Mesenchymal stem cell (in vitro differentiated cells and primary cell): Measurements from ENCODE around the gene PRKG1.

ENCODE experiments used
- DNase-seq: peaks from one replicate; pipeline ENCODE4 v3.0.0-alpha.2; 2013
- H2AFZ ChIP-seq: one replicate; pipeline ENCODE4 v1.6.1; 2013; ENCODE audit warnings: low read depth, mild to moderate bottlenecking, control low read depth, inconsistent platforms, low read length, moderate library complexity
- H2AK5ac ChIP-seq: 2 replicates; pipeline ENCODE4 v1.6.1; 2013; ENCODE audit warnings: low read length, moderate library complexity, mild to moderate bottlenecking, inconsistent platforms; ENCODE audit not compliant: severe bottlenecking
- H2BK120ac ChIP-seq: one replicate; pipeline ENCODE4 v1.6.1; 2013; ENCODE audit warnings: low read depth, mild to moderate bottlenecking, inconsistent platforms, low read length, moderate library complexity
- H2BK12ac ChIP-seq, 2 experiments: one replicate each; pipeline ENCODE4 v1.6.1; 2013; ENCODE audit warnings: inconsistent platforms in 2 of 2, low read length in 2 of 2, mild to moderate bottlenecking in 2 of 2, moderate library complexity in 2 of 2, control low read depth in 1 of 2
- H2BK15ac ChIP-seq: one replicate; pipeline ENCODE4 v1.6.1; 2013; ENCODE audit warnings: mild to moderate bottlenecking, low read depth, inconsistent platforms; ENCODE audit not compliant: poor library complexity, severe bottlenecking
- H2BK5ac ChIP-seq: 2 replicates; pipeline ENCODE4 v1.6.1; 2013; ENCODE audit warnings: low read depth, mild to moderate bottlenecking, low read length, control low read depth, inconsistent platforms; ENCODE audit not compliant: poor library complexity, severe bottlenecking
- H3K14ac ChIP-seq, 2 experiments: one replicate each; pipeline ENCODE4 v1.6.1; 2013; ENCODE audit warnings: inconsistent platforms in 2 of 2, low read length in 2 of 2, control low read depth in 1 of 2, mild to moderate bottlenecking in 1 of 2, moderate library complexity in 1 of 2
- H3K18ac ChIP-seq, 2 experiments: one replicate each; pipeline ENCODE4 v1.6.1; 2013; ENCODE audit warnings: inconsistent platforms in 2 of 2, low read length in 2 of 2, control low read depth in 1 of 2, low read depth in 1 of 2, mild to moderate bottlenecking in 1 of 2
- H3K23ac ChIP-seq, 2 experiments: one replicate each; pipeline ENCODE4 v1.6.1; 2013; ENCODE audit warnings: inconsistent platforms in 2 of 2, low read length in 2 of 2, mild to moderate bottlenecking in 2 of 2, moderate library complexity in 2 of 2, control low read depth in 1 of 2
- H3K27ac ChIP-seq: 2 replicates; pipeline ENCODE4 v1.5.1; 2013; ENCODE audit warnings: mild to moderate bottlenecking, moderate library complexity, low read length, control low read depth, inconsistent platforms; ENCODE audit not compliant: poor library complexity, severe bottlenecking
- H3K27me3 ChIP-seq, 2 experiments: 2 replicates each; pipeline versions ENCODE4 v1.6.1 to v1.7.0; 2013; ENCODE audit warnings: low read length in 2 of 2, mild to moderate bottlenecking in 2 of 2, moderate library complexity in 2 of 2, control low read depth in 1 of 2, inconsistent platforms in 1 of 2; ENCODE audit not compliant: control insufficient read depth in 1 of 2, insufficient read depth in 1 of 2
- H3K36me3 ChIP-seq, 2 experiments: 2 replicates each; pipeline versions ENCODE4 v1.6.1 to v1.7.0; 2013; ENCODE audit warnings: low read length in 2 of 2, control low read depth in 1 of 2, inconsistent platforms in 1 of 2, low read depth in 1 of 2, mild to moderate bottlenecking in 1 of 2; ENCODE audit not compliant: insufficient read depth in 2 of 2, control insufficient read depth in 1 of 2
- H3K4ac ChIP-seq, 2 experiments: one replicate each; pipeline ENCODE4 v1.6.1; 2013; ENCODE audit warnings: inconsistent platforms in 2 of 2, low read length in 2 of 2, mild to moderate bottlenecking in 2 of 2, moderate library complexity in 2 of 2, control low read depth in 1 of 2, low read depth in 1 of 2
- H3K4me1 ChIP-seq: 2 replicates; pipeline ENCODE4 v1.6.1; 2013; ENCODE audit warnings: low read depth, low read length, control low read depth; ENCODE audit not compliant: control insufficient read depth, insufficient read depth
- H3K4me2 ChIP-seq: 2 replicates; pipeline ENCODE4 v1.6.1; 2013; ENCODE audit warnings: low read length, mild to moderate bottlenecking, inconsistent platforms; ENCODE audit not compliant: poor library complexity, severe bottlenecking
- H3K4me3 ChIP-seq, 2 experiments: 2 replicates each; pipeline versions ENCODE4 v1.5.1 to v1.7.0; 2013; ENCODE audit warnings: low read length in 2 of 2, mild to moderate bottlenecking in 2 of 2, control low read depth in 1 of 2, low read depth in 1 of 2; ENCODE audit not compliant: insufficient read depth in 1 of 2
- H3K79me1 ChIP-seq: replicated peaks from 2 replicates; pipeline ENCODE4 v1.6.1; 2013; ENCODE audit warnings: mild to moderate bottlenecking, control low read depth, low read length, inconsistent platforms; ENCODE audit not compliant: poor library complexity, severe bottlenecking
- H3K9ac ChIP-seq: 2 replicates; pipeline ENCODE4 v1.7.0; 2013; ENCODE audit warnings: mild to moderate bottlenecking, low read length, moderate library complexity
- H3K9me3 ChIP-seq: 2 replicates; pipeline ENCODE4 v1.7.0; 2013; ENCODE audit warnings: mild to moderate bottlenecking, low read length; ENCODE audit not compliant: control insufficient read depth
- H4K8ac ChIP-seq: one replicate; pipeline ENCODE4 v1.6.1; 2013; ENCODE audit warnings: inconsistent platforms, mild to moderate bottlenecking, low read length, moderate library complexity
- H4K91ac ChIP-seq: one replicate; pipeline ENCODE4 v1.6.1; 2013; ENCODE audit warnings: mild to moderate bottlenecking, low read length, inconsistent platforms
- WGBS: methylation state at CpG from one replicate; pipeline ENCODE4 v1.1.7; 2013; ENCODE audit warnings: mixed read lengths; 5-methylcytosine and 5-hydroxymethylcytosine counted together

PRKG1 gene

DNA sequence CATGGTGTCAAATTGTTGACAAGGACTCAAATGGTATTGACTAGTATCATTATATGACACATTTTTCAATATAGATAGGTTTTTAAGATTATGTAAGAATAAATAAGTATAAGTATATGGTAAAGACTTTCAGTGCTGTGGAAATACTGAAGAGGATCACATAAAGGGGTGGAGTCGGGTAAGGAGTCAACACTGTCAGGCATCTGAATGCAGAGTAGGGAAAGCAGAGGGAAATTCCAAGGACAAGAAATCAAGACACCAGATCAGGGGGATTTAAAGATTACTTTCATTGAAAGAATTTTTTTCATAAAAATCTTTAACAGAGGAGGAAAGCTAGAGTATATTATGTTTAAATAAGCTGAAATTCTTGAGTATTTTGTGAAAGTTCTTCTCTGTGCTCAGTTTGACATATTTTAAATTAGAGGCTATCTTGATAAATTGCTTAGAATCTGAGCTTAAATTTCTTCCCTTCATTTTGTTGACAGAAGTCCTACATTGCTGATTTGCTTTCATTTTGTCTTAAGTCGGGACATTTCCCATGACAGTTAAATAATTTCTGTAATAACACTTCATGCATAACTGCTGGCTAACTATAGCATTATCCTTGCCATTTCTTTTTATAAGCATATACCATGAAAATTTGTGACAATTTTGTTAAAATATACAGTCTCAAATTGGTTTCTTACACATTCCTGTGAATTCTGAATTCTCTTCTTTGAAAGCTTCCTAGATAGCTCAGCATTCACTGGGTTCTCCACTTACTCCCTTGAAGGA lies 244.3 kb downstream of the PRKG1 start:
- H3K14ac ChIP-seq, result no peak overlapping the region
- no peak overlapping the region for H2AK5ac ChIP-seq
- H3K9me3 ChIP-seq, result no peaks in the 10 kb centered on the region
- H2AFZ ChIP-seq, result no peak overlapping the region
- H3K23ac ChIP-seq, result no peak overlapping the region
- H4K8ac ChIP-seq, result no peak overlapping the region
- H3K4ac ChIP-seq, result no peak overlapping the region
- WGBS, result 96% methylated on average over 2 of the region's 2 CpGs
- no peak overlapping the region for H2BK5ac ChIP-seq
- peak overlapping the region; percentile 7 for H3K9ac ChIP-seq
- no peak overlapping the region for H3K18ac ChIP-seq
- DNase-seq, result no peak
- no peak overlapping the region for H3K27ac ChIP-seq
- H3K4me1 ChIP-seq, result no peaks in the 10 kb centered on the region
- H2BK120ac ChIP-seq, result no peak overlapping the region
- H3K36me3 ChIP-seq, result no peaks in the 10 kb centered on the region
- no peaks in the 10 kb centered on the region for H3K27me3 ChIP-seq
- no peak overlapping the region for H3K4me2 ChIP-seq
- H2BK12ac ChIP-seq, result no peak overlapping the region
- no peak overlapping the region for H4K91ac ChIP-seq
- H3K79me1 ChIP-seq, result no peaks in the 10 kb centered on the region
- no peak overlapping the region for H2BK15ac ChIP-seq
- no peak overlapping the region for H3K4me3 ChIP-seq

DNA sequence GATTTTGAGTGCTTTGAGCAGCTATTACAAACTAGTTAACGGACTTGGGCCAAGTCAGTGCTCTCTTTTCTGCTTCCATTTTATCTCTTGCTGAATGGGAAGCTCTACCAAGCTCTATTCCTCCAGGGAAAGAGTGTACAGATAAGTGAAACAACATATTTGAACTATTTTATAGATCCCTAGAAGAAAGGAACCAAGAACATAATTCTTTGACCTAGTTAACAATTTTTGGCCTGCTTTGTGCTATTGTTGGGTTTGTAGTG lies 244.8 kb downstream of the PRKG1 start:
- H3K9ac ChIP-seq, result peak overlapping the region; percentile 7
- H2AK5ac ChIP-seq, result no peak overlapping the region
- H2BK120ac ChIP-seq, result no peak overlapping the region
- H3K4me3 ChIP-seq, result no peak overlapping the region
- no peak overlapping the region for H4K8ac ChIP-seq
- H3K4me2 ChIP-seq, result no peak overlapping the region
- no peaks in the 10 kb centered on the region for H3K9me3 ChIP-seq
- H3K27me3 ChIP-seq, result no peaks in the 10 kb centered on the region
- H3K23ac ChIP-seq, result no peak overlapping the region
- no peaks in the 10 kb centered on the region for H3K4me1 ChIP-seq
- no peak overlapping the region for H3K27ac ChIP-seq
- H4K91ac ChIP-seq, result no peak overlapping the region
- DNase-seq, result no peak
- H2BK12ac ChIP-seq, result no peak overlapping the region
- H2BK15ac ChIP-seq, result no peak overlapping the region
- no peak overlapping the region for H3K14ac ChIP-seq
- no peak overlapping the region for H3K18ac ChIP-seq
- no peak overlapping the region for H3K4ac ChIP-seq
- H3K36me3 ChIP-seq, result no peaks in the 10 kb centered on the region
- H2BK5ac ChIP-seq, result no peak overlapping the region
- H3K79me1 ChIP-seq, result no peaks in the 10 kb centered on the region
- 100% methylated on average over 1 of the region's 1 CpG for WGBS
- H2AFZ ChIP-seq, result no peak overlapping the region

DNA sequence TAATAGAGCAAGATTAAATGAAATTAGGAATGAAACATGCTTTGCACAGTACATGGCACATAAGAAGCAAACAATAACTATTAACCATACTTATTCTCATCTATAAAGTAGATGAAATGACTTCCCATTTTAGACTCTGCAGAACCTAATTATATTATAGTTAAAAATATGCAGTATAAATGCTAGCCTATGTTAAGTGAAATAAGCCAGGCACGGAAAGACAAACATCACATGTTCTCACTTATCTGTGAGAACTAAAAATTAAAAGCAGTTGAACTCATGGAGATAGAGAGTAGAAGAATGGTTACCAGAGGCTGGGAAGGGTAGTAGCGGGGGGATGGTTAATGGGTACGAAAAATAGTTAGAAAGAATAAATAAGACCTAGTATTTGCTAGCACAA lies 247.0 kb downstream of the PRKG1 start:
- Histone ChIP-seq H3K4me2 (no peak overlapping the region), H3K9ac (no peak overlapping the region), H3K4me3 (no peak overlapping the region), H3K79me1 (no peaks in the 10 kb centered on the region), H3K27ac (no peak overlapping the region), H2BK15ac (no peak overlapping the region), H3K36me3 (no peaks in the 10 kb centered on the region), H3K4ac (no peak overlapping the region), H4K91ac (no peak overlapping the region), H2AFZ (no peak overlapping the region), H3K14ac (no peak overlapping the region), H2BK120ac (no peak overlapping the region), H3K18ac (no peak overlapping the region), H2BK12ac (no peak overlapping the region), H4K8ac (no peak overlapping the region), H3K27me3 (no peaks in the 10 kb centered on the region), H2AK5ac (no peak overlapping the region), H3K4me1 (no peaks in the 10 kb centered on the region), H3K9me3 (no peaks in the 10 kb centered on the region), H2BK5ac (no peak overlapping the region), H3K23ac (no peak overlapping the region)
- WGBS, result 100% methylated on average over 1 of the region's 3 CpGs
- no peak for DNase-seq

DNA sequence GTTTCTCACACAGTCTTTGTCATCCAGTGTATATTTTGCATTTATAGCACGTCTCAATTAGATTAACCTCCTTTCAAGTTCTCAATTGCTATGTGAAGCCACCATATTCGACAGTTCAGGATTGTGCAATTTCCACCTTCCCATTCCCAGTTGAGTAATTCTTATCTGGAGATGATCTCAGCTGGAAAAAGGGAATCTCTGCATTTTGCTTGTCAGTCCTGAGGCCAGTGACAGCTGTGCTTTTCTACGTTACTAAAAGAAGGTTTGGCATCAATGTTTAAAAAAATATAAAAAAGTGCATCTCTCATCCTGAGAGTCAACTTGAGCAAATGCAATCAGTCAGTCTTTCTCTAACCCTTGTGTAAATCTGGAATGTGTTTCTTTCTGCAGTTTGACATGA lies 247.7 kb downstream of the PRKG1 start:
- H4K91ac ChIP-seq, result no peak overlapping the region
- no peaks in the 10 kb centered on the region for H3K9me3 ChIP-seq
- no peak overlapping the region for H2BK5ac ChIP-seq
- 43% methylated on average over 2 of the region's 3 CpGs for WGBS
- H2BK12ac ChIP-seq, result no peak overlapping the region
- H3K4me2 ChIP-seq, result no peak overlapping the region
- H3K14ac ChIP-seq, result no peak overlapping the region
- H3K9ac ChIP-seq, result peak overlapping the region; percentile 33
- H3K4me1 ChIP-seq, result no peaks in the 10 kb centered on the region
- no peaks in the 10 kb centered on the region for H3K36me3 ChIP-seq
- H3K79me1 ChIP-seq, result no peaks in the 10 kb centered on the region
- no peak overlapping the region for H2AK5ac ChIP-seq
- no peaks in the 10 kb centered on the region for H3K27me3 ChIP-seq
- H2BK15ac ChIP-seq, result no peak overlapping the region
- H3K4ac ChIP-seq, result no peak overlapping the region
- H3K27ac ChIP-seq, result no peak overlapping the region
- DNase-seq, result peak; percentile 73
- H3K23ac ChIP-seq, result no peak overlapping the region
- no peak overlapping the region for H3K18ac ChIP-seq
- H2AFZ ChIP-seq, result no peak overlapping the region
- H3K4me3 ChIP-seq, result peak overlapping the region in 1 of 2 experiments; percentile 31
- H4K8ac ChIP-seq, result no peak overlapping the region
- H2BK120ac ChIP-seq, result no peak overlapping the region
